ENCODE measurements around the gene TRMT44.
"Not testable (repeated sequence)": the region's sequence is repeated elsewhere in the genome, so short reads cannot be mapped to it uniquely, and the experiment has no call there.

Gene TRMT44

DNA sequence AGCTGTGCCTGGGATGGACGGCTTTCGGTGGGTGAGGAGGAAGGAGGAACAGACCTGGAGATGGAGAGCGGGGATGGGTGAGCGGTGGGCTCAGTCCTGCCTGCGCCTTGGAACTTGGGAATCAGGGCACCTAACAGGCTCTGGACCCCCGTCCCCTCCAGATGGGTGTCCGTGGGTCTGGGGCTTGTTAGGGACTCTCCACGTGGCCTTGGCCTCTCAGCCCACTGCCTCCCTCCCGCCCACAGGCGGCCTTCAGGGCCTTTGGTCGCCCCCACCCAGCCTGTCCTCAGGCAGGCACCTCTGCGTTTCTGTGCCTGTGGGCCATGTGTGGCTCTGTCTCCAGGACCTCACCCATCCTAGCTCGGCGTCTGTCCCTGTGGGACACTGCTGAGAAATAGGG is 29.0 kb downstream of the TRMT44 start:
- no peak for DNase-seq (ENCODE audit: low read depth)

DNA sequence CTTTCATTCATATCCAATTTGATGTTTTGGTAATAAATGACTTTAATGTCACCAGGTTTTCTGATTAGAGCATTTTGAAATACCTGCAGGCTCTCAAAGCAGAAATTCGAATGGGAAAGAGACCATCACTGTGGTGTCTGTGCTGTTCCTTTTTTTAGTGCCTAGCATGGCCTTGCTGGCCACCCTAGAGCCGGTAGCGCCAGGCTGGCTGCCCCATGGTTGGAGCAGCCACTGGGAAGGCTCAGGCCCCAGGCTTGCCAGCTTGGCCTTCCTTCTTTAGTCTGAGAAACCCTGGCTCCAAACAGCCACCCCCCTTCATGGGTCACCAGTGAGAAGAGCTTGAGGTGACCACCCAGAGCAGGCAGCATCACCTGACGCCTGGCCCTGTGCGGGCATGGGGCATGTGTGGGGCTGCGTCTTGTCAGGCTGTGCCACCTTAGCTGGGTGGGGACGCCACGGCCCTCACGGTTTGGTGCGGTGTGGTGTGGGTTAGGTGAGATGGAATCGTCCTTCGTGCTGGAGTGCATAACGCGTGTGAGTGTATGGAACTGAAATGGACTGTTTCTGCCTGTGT is 30.0 kb downstream of the TRMT44 start:
- DNase-seq (ENCODE audit: low read depth) = no peak

DNA sequence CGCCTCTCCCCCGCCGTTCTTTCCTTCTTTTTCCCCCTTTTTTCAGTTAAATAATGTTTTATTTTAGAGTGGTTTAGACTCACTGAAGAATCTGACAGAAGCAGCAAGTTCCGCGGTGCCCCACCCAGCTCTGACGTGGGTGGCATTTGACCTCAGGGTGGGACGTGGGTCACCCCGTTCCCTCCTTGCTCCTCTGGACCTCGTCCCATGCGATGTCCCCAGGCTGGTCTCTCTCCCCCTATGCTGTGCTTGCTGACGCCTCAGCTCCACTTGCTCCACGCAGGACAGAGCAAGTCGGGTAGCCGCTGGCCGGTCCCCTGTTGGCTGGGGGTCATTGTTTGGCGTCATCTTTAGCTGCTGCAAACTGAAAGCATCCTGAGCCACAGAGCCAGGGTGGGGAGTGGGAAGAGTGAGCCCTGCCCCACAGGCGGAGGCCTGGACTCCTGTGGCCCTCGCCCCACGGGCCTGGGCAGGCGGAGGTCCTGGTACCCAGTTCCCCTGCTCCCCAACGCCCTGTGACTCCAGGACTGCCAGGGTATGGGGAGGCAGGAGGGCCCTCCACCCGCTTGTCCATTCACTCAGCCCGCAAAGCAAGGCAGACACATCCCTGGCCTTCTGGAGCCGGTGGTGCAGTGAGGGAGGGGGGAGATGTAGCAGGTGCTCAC is 30.8 kb downstream of the TRMT44 start:
- DNase-seq (ENCODE audit: low read depth) = no peak

DNA sequence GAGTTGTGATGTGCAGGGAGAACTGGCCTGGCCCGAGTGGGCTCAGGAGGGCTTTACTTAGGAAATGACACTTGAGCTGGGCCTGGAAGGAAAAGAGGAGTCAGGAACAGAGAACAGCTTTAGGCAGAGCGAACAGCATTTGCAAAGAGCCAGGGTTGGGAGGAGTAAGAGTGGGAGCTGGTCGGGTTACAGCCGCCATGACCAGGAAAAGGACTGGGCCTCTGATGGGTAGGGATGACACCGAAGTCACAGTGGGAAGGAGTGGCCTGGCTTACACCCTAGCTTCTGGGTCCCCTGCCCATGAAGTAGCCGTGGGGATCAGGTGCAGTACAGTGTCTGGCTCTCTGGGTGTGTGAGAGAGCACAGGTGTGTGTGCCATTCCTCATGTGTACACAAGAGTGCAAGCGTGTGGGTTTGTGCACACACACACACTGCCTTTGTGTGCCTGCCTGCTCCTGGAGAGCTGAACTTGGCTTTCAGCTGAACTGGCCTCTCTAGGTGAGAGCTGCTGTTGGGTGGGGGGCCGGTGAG is 31.6 kb downstream of the TRMT44 start:
- DNase-seq (ENCODE audit: low read depth) = no peak

DNA sequence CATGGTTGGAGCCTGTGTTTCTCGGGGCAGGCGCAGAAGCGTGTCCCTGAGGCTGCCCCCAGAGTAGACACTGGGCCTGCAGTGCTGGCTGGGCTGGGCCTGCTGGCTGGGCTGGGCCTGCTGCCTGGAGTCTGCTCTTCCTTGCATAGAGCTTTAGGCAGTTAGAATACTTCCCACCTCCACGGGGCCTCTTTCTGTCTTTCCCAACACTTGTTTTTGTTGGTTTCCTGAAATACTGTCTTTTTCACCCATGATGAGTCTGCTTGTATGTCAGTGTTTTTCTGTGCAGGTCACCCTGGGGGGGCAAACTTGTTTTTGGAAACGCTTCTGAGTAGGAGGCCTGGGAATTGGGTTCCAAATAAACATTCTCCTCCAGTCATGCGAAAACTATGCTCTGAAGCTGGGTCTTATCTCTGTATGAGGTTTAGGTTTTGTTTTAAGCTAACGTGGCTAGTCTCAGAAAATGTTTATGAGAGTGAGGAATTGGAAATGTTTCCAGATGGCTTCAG is 32.2 kb downstream of the TRMT44 start:
- no peak for DNase-seq (ENCODE audit: low read depth)

DNA sequence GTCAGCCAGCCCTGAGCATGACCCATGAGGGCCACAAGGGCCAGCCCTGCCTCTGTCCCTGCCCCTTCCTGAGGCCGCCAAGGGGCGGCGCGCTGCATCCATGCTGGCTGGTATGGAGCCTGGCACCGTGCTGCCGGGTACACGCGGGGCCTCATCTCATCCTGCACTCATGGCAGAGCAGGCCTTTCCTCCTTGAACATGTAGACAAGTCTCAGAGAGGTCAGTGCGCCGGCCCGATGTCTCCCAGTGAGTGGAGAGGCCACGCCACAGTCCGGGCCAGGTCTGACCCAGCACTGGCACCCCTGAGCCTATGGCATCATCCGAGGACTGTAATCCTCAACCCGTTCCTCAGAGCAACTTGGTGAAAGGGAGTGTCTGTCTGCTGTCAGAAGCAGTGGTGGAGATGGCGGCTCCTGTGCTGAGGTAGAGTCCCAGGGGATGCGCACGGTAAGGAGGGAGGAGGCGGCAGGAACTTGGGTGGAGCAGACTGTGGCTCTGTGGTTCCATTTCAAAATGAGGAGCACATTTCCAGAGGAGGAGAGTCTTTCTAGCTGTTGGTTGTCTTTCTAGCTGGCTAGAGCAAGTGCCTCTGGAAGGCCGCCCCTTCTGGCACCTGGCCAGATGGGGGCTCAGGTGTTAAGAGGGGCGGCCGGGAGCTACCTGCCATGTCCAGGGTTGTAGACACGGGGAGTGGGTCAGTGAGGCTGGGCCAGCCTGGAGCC is 32.8 kb downstream of the TRMT44 start:
- no peak for DNase-seq (ENCODE audit: low read depth)

DNA sequence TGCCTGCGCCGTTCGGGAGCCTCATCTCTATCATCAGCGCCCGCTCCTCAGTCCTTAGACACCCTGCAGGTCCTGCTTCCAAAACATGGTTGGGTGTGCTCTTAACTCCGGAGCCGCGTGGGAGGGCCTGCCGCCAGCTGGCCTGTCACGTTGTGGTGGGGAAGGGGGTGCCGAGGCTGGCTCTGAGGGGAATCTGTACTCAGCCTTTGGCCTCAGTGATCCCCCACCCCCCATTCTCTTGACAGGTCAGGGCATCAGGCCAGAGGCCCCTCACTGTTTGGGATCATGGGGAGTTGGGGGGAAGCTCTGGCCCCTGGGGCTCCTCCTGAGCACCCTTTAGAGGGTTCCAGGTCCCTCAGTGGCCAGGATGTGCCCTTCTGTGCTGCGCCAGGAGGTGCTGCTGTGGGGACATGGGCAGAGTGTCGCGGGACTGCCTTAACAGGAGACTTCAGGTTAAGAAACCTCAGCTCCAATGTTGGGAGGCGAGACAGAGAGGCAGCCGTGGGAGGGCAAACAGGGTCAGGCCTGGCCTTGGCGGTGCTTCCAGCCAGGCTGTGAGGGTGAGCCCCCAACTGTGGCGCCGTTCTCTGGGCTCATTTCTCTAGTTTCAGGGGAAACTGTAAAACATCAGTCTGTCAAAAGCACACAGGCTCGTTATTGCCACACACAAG is 33.5 kb downstream of the TRMT44 start:
- DNase-seq (ENCODE audit: low read depth) = no peak

DNA sequence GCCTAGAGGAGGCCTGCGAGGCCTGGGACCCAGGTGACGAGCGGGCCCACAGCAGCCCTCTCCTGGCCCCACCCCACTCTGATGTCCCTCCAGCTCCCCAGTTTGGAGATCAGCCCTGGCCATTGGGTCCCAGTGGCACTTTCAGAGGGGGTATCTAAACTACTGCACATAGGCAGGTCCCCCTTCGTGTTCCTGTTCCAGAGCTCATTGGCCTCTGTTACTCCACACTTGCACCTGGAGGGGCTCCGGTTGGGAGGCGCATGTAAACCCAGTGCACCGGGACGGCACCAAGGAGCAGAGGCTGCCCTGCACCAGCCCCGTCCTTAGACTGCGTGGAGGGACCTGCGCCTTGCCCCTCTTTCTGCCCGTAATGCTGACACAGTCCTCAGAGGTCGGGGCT is 34.3 kb downstream of the TRMT44 start:
- no peak for DNase-seq (ENCODE audit: low read depth)

DNA sequence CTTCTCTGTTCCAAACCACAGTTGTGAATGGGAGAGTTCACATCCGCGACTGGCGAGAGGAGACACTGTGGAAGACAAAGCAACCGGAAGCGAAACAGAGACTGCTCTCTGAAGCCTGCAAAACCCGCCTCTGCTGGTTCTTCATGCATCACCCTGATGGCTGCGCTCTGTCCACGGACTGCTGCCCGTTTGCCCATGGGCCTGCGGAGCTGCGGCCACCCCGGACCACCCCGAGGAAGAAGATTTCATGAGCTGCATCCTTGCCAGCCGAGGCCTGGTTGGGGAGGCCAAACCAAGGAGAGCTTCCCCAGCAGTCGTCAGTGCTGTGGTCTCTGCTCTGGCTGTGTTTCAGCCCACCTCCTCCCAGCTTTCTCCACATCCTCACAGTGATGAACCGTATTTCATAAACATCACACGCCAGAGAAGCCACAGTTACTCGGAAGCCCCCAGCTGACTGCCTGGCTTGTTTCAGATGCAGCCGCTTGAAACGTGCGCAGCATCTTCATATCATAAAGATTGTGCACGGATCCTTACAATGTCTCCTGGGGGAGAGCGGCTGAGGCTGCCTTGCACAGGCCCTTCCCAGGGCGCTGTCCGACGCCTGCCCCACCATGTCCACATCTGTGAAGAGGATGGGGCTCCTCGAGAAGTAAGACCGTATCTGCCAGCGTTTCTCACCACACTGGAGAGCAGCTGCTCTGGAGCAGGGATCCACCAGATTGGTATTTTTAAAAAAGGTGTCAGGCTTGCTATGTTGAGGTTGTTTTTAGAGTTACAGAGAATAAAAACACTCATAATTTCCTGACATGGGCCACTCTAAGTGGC is 35.4 kb downstream of the TRMT44 start:
- no peak for DNase-seq (ENCODE audit: low read depth)

DNA sequence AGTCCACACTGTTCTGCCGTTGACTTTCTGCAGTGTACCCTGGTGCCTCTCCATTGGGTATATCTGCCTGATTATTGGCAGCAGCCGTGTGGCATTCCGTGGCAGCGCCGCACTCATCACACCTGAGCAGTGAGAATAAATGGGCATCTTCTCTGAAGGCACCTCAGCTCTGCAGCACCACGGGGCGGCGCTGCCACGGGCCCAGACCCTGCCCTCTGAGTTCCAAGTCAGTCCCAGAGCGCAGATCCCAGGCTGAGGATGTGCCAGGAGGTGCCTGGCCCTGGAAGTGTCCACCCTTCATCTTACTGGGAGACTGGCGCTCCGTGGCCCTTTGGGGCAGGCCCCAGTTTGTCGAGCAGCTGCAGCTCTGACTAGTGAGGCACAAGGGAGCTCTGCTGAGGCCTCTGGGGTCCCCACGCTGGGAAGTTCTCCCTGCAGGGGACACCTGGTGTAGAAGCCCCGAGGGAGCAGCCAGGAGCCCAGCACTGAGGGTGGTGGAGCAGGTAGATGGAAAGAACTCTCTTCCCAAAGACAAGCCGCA is 36.6 kb downstream of the TRMT44 start:
- no peak for DNase-seq (ENCODE audit: low read depth)

DNA sequence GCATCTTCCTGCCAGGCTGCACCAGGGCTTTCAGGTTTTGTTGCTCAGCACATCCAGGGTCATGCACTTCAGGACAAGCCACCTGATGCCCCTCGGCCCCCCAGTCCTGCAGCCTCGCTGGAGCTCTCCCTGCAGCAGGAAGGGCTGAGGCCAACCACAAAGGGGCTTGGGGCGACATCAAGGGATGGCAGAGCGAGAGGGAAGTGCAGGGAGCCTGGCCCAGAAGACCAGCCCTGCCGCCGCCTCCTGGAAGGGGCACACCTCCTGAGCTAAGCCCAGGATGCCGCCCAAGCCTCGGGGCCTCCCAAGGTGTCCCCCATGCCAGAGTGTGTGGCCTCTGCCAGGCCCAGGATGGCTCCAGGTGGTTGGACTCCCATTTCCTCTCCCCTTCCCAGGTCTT is 37.1 kb downstream of the TRMT44 start:
- no peak for DNase-seq (ENCODE audit: low read depth)

DNA sequence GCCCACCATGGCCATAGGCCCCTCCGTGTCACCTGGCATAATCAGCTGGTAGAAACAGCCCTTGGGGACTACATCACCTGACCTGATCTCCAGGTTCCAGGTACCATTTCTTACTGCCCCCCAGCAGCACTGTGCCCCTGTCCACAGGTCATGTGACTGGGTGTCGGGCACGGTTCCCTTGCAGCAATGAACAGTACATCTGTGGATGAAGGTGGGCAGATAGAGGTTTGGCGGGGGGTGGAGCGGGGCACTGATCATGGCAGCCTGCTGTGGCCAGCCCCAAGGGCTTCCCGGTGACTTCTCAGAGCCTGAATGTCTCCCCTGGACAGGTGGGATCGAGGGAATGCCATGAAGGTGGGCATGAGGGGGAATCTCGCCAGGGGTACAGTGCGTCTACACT is 37.8 kb downstream of the TRMT44 start:
- DNase-seq (ENCODE audit: low read depth) = no peak

DNA sequence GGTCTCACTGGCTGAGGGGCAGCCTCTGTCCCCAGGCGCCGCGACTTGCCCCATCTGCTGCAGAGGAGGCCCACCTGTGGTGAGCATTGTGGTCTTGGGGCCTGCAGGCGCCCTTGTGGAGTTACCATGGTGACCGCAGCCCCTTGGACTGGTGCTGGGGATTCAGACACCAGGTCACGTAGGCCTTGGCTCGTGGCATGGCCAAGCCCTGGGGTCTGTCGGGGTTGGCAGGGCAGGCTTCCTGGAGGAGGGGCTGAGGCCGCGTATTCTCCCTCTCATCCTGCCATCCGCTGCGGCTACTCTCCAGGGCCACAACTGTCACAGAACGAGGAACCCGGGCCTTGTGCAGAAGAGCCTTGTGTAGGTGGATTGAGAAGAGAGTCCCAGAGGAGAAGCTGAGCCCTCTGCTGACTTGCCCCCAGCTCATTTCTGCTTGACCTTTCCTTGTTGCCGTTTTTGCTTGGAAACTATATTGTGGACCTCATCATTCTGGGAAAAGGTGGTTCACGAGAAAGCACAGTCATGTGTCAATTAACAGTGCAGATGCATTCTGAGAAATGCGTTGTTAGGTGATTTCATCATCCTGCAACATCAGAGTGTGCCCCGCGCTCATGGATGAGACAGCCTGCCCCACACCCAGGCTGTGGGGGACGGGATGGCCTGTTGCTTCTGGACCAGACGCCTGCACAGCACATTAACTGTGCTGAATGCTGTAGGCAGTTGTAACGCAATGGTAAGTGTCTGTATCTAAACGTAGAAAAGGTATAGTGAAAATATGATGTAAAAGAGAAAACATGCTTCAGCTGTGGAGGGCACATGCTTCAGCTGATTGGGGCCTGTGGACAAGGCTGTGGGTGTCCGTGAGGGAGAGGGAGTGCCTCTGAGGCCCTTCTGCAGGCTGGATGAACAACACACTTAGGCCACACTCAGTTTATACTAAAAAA is 38.5 kb downstream of the TRMT44 start:
- no peak for DNase-seq (ENCODE audit: low read depth)

DNA sequence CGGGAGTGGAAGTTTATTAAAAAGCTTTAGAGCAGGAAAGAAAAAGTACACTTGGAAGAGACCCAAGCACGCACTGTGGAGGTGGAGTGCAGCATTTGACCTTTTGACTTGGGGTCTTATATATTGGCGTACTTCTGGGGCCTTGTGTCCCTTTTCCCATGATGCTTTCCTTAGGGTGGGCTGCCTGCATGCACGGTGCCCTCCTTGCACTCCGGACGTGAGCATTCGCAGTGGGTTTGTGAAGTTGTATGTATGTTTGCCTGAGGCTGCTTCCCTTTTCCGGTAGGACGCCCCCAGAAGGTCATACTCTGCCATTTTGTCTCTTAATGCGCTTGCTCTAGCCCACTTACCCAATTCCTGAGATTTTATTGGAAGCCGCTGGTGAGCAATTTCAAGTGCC is 39.6 kb downstream of the TRMT44 start:
- no peak for DNase-seq (ENCODE audit: low read depth)

DNA sequence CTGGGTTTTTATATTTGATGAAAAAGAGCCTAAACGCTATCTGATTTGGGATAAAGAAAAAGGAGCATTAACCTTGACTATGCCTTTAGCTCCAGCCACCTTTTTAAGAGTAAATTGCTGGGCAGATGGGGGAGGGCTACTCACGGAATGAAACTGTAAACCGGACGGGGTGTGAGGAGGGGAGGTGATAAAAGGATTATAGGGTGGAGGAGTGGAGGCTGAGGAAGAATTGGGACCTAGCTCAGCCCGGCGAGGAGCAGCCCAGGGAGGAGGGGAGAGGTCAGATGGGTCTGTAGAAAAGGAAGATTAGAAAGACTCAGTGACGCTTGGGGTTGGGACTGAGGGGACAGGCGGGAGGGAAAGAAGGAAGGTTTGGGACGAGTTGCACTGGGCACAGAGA is 46.1 kb downstream of the TRMT44 start:
- not testable (repeated sequence) for DNase-seq (ENCODE audit: low read depth)

DNA sequence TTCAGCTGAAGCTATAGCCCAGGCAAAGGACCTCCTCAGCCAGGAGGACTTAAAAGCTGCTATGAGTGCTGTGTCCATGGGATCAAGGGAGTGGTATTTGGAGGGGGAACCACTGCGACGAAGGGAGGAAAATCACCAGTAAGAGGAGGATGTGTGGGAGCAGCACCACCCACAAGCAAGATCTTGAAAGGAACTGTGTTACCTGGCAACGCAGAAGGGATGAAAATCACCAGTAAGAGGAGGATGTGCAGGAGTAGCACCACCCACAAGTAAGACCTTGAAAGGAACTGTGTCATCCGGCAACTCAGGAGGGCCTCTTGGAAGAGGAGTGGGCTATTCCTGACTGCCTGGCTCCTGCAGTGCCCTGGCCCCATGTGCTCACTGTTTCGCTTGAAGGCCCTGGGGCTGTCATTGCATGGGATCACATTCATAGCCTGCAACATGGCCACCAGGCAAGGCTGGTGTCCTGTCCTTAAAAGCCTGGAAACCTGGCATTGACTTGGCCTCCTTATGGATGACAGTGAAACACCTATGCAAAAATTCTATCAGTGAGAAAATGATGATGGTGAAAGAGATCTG is 48.3 kb downstream of the TRMT44 start:
- DNase-seq (ENCODE audit: low read depth) = no peak

DNA sequence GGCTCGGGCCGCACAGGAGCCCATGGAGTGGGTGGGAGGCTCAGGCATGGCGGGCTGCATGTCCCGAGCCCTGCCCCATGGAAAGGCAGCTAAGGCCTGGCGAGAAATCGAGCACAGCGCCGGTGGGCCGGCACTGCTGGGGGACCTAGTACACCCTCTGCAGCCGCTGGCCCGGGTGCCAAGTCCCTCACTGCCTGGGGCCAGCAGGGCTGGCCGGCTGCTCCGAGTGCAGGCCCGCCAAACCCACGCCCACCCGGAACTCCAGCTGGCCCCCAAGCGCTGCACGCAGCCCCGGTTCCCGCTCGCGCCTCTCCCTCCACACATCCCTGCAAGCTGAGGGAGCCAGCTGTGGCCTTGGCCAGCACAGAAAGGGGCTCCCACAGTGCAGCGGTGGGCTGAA is 50.9 kb downstream of the TRMT44 start:
- not testable (repeated sequence) for DNase-seq (ENCODE audit: low read depth)

DNA sequence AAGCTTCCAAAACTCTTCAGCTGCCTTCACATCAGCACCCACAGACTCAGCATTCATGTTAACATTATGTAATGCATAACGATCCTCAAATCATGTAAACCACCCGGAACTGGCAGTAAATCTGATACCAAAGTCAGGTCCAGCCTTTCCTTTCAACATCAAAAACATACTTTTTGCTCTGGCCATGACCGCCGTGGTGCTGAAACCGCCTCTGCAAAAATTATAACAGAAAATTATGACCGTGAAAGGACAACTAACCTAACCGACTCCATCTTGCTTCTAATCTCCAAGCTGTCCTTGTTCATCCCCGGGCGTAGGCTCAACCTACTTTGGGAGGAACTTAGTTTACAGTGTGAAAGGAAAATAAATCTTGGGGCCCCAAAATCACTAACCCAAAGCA is 51.6 kb downstream of the TRMT44 start:
- no peak for DNase-seq (ENCODE audit: low read depth)

DNA sequence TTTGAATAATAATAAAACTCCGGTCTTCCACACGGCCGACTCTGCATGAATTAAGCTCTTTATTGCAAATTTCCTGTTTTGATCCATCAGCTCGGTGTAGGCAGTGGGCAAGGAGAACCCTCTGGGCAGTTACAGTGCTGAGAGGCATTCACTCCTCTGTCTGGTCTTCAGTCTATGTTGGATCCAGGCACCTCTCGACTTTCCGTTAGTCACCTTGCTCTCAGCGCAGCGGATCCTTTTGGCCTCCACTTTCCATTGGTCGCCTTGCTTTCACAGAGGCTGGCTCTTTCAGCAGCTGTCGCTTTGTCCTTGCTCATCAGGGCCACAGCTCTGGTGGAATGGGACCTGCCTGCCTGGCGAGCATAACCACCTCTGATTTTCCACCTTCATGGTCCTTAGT is 52.9 kb downstream of the TRMT44 start:
- no peak for DNase-seq (ENCODE audit: low read depth)

DNA sequence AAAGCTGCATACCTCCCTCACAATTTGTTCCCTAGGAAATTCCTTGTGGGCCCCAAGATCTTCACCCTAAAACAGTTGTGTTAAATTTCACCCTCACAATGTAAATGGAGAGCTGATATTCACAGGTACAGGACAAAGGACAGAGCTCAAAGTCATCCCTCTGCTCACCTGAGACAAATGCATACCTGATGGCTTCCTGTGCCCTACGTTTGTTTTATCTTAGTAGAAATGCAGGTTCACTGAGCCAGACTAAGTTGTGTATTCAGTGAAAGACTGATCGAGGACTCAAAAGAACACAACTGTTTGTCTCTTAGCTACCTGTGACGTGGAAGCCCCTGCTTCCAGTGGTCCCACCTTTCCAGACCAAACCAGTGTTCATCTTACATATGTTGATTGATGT is 53.6 kb downstream of the TRMT44 start:
- DNase-seq (ENCODE audit: low read depth) = no peak
